ENCODE results near the gene CRB3. TPM values are rescaled to one million over a fixed set of nuclear protein-coding genes. Genes with fewer than 3 reads are reported as not detected.

The CRB3 gene
- total and polyA plus RNA-seq, 2 of the 8 experiments (the other 6 are each of a cell fraction or from before 2014, with no cell fraction given), result 21.1 to 24.6 TPM

DNA sequence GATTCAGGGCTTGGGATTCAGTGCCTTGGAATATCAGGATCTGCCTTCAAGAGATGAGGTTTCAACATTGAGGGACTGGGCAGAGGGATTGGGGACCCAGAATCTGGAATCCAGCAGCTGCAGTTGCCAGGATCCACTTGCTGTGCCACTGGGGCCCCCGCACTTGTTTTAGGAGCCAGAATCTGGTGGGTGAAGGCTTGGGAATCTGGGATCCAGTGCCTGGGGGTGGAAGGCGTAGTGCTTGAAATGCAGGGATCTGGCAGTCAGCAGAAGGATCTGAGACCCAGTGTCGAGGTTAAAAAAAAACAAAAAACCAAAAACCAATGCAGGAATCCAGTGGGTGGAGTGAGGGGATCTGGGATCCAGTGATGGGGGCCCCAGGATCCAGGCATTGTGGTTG lies 23.2 kb upstream of the CRB3 start:
- Histone ChIP-seq H3K9me3 (ENCODE audit: insufficient read depth in 2 of 2, low read depth in 1 of 2, low read length in 1 of 2) (no peaks in the 10 kb centered on the region), H3K36me3 (ENCODE audit: control insufficient read depth in 2 of 4, insufficient read depth in 4 of 4, low read length in 3 of 4) (no peaks in the 10 kb centered on the region), H2BK5ac (ENCODE audit: low read depth, low read length) (no peak overlapping the region), H4K5ac (ENCODE audit: insufficient read length, low read depth, low read length) (no peak overlapping the region), H4K20me1 (replicated peaks in 1 of 2; ENCODE audit: control insufficient read depth in 1 of 2, insufficient read depth in 2 of 2, low read length in 2 of 2) (no peaks in the 10 kb centered on the region), H2BK20ac (ENCODE audit: low read length) (no peak overlapping the region), H3K79me1 (ENCODE audit: low read depth, low read length) (no peaks in the 10 kb centered on the region), H3K23me2 (ENCODE audit: low read depth, low read length) (no peaks in the 10 kb centered on the region), H3K18ac (ENCODE audit: extremely low read depth, low read length) (no peak overlapping the region), H3K14ac (ENCODE audit: insufficient read length) (no peak overlapping the region), H3K27ac (ENCODE audit: low read depth, low read length) (no peak overlapping the region), H2BK120ac (replicated peaks; ENCODE audit: low read depth, low read length) (no peak overlapping the region), H3K56ac (replicated peaks; ENCODE audit: insufficient read length, low read depth, low read length) (no peak overlapping the region), H3K4me1 (replicated peaks in 1 of 4; ENCODE audit: control insufficient read depth in 3 of 4, insufficient read depth in 4 of 4, low read length in 3 of 4) (no peaks in the 10 kb centered on the region), H2AK5ac (ENCODE audit: low read depth, low read length) (no peak overlapping the region), H3K79me2 (ENCODE audit: control insufficient read depth in 1 of 2, insufficient read depth in 2 of 2, low read length in 2 of 2) (no peaks in the 10 kb centered on the region), H2AFZ (ENCODE audit: low read length) (no peak overlapping the region), H3K23ac (ENCODE audit: insufficient read length) (no peak overlapping the region), H3K4me2 (ENCODE audit: insufficient read depth in 1 of 2, low read depth in 2 of 2, low read length in 2 of 2) (no peak overlapping the region), H4K8ac (ENCODE audit: extremely low read depth, insufficient read depth, low read length) (no peak overlapping the region), H3K9ac (replicated peaks in 1 of 4; ENCODE audit: extremely low read depth in 1 of 4, low read depth in 3 of 4, low read length in 3 of 4) (no peak overlapping the region), H2BK12ac (ENCODE audit: low read depth, low read length) (no peak overlapping the region), H3K4ac (replicated peaks; ENCODE audit: insufficient read length, low read depth, low read length) (no peak overlapping the region), H3K27me3 (replicated peaks in 1 of 4; ENCODE audit: control insufficient read depth in 3 of 4, extremely low read depth in 1 of 4, insufficient read depth in 3 of 4, low read length in 3 of 4) (no peaks in the 10 kb centered on the region), H2BK15ac (ENCODE audit: low read length) (no peak overlapping the region), H3K4me3 (ENCODE audit: extremely low read depth in 1 of 4, insufficient read depth in 2 of 4, low read depth in 3 of 4, low read length in 4 of 4) (no peak overlapping the region), H4K91ac (replicated peaks; ENCODE audit: insufficient read length, low read length) (no peak overlapping the region)
- CTCF ChIA-PET (ENCODE audit: partially characterized antibody), result no interaction called here
- 88% methylated on average over 3 of the region's 3 CpGs; no CpG with 5 or more reads in 1 of the 2 experiments for WGBS, 2 experiments (ENCODE audit: extremely low coverage in 1 of 2, insufficient coverage in 1 of 2, insufficient read length in 1 of 2, insufficient replicate concordance in 2 of 2, low coverage in 1 of 2, low lambda C conversion rate in 2 of 2, missing lambda C conversion rate in 1 of 2)
- DNase-seq (ENCODE audit: low read depth in 1 of 2, low spot score in 2 of 2) (no peak), FAIRE-seq (no peak)
- POLR2A ChIA-PET (ENCODE audit: partially characterized antibody), result interaction anchor here (1.8 kb wide), 1 partner anchor 15 kb away, joined by 3 read pairs; no protein-coding TSS in a partner anchor
- TF ChIP-seq SUZ12 (IDR thresholded peaks at IDR 0.05; ENCODE audit: low read length) (no peak), SP1 (IDR thresholded peaks at IDR 0.05; ENCODE audit: low read depth, low read length) (no peak), MAFK (IDR thresholded peaks at IDR 0.05; ENCODE audit: low read depth, low read length) (no peak), SIRT6 (IDR thresholded peaks at IDR 0.05; ENCODE audit: low read length) (no peak), EZH2 (IDR thresholded peaks at IDR 0.05; ENCODE audit: low read depth, low read length, severe bottlenecking) (no peak), SRF (IDR thresholded peaks at IDR 0.05; ENCODE audit: low read depth, low read length) (no peak), JUN (IDR thresholded peaks at IDR 0.05; ENCODE audit: low read depth, low read length) (no peak), EGR1 (IDR thresholded peaks at IDR 0.05; ENCODE audit: borderline replicate concordance, low read depth, low read length) (no peak)

Measured in H1 (cell line).